Kidney (tissue), 14 donors: ENCODE measurements around the gene PLD4. TPM values are rescaled to one million over a fixed set of nuclear protein-coding genes. Genes with fewer than 3 reads are reported as not detected.

Source experiments
- DNase-seq, 5 donors: peaks; one replicate each; pipeline ENCODE4 v3.0.0-alpha.2; 2013 to 2020
- FAIRE-seq: peaks from 2 replicates; lab custom pipeline; 2012; peaks lifted over from hg19 to GRCh38; lab: Jason Lieb, UNC
- H3K27ac ChIP-seq, 2 donors: one replicate each; pipeline ENCODE4 v1.7.0; 2013; ENCODE audit warnings: low read depth in 2 of 2, low read length in 2 of 2, inconsistent platforms in 1 of 2
- H3K27me3 ChIP-seq: one replicate; pipeline ENCODE4 v1.7.1; 2013; ENCODE audit warnings: low read length, inconsistent platforms; ENCODE audit not compliant: control insufficient read depth, insufficient read depth
- H3K36me3 ChIP-seq, 3 donors: one replicate each; pipeline versions ENCODE4 v1.7.0 to v1.7.1; 2013; ENCODE audit warnings: low read length in 3 of 3, control low read depth in 1 of 3, inconsistent platforms in 1 of 3; ENCODE audit not compliant: insufficient read depth in 3 of 3, control insufficient read depth in 2 of 3
- H3K4me1 ChIP-seq, 3 donors: one replicate each; pipeline versions ENCODE4 v1.7.0 to v1.7.1; 2013; ENCODE audit warnings: low read length in 3 of 3, inconsistent platforms in 1 of 3, low read depth in 1 of 3; ENCODE audit not compliant: control insufficient read depth in 2 of 3, insufficient read depth in 2 of 3
- H3K4me3 ChIP-seq, 3 donors: one replicate each; pipeline versions ENCODE4 v1.7.0 to v1.8.1; 2013; ENCODE audit warnings: low read length in 3 of 3, control low read depth in 1 of 3, inconsistent platforms in 1 of 3
- H3K9ac ChIP-seq, 3 donors: one replicate each; pipeline versions ENCODE4 v1.7.0 to v1.7.1; 2013; ENCODE audit warnings: low read length in 3 of 3, control low read depth in 1 of 3, inconsistent platforms in 1 of 3
- H3K9me3 ChIP-seq, 3 donors: one replicate each; pipeline versions ENCODE4 v1.7.0 to v1.7.1; 2013; ENCODE audit warnings: low read length in 3 of 3, control low read depth in 1 of 3, inconsistent platforms in 1 of 3; ENCODE audit not compliant: control insufficient read depth in 2 of 3, insufficient read depth in 1 of 3
- CTCF ChIP-seq: IDR thresholded peaks from 3 replicates; pipeline ENCODE4 v1.5.1; 2012; ENCODE audit warnings: mild to moderate bottlenecking, moderate library complexity, borderline replicate concordance; ENCODE audit not compliant: insufficient read depth; ENCODE audit errors: extremely low read depth
- intact Hi-C: fragments of 100-400 bp; cut with DNase I; formaldehyde crosslinking; loops from one replicate; pipeline ENCODE4 v1.11.1; 2022
- polyA plus RNA-seq: library from polyadenylated mRNA; stranded (reverse); fragments of 350-450 nt; fragmentation: Illumina TruSeq; extraction: RNeasy Lipid Tissue Mini Kit (QIAGEN cat#74804); gene quantifications from one replicate; pipeline ENCODE4 v1.2.3, GENCODE V29; 2014; ENCODE audit warnings: low read depth, low replicate concordance; ENCODE audit not compliant: insufficient read depth
- total RNA-seq: library from RNA; stranded (reverse); fragmentation: NEBNext Ultra II Directional; extraction: Animal tissue kit (Norgen Biotek cat#: 25700); gene quantifications from one replicate; pipeline ENCODE4 v1.2.1, GENCODE V29; 2021
- donor health status: control.
- donor health status: control.
- donor health status: control.
- donor health status: control.
- donor health status: control.
- donor health status: DM: yes; HTN: yes; CAD: no.
- donor health status: Normal renal cell carcinoma (clear cell type).

Gene PLD4
- total and polyA plus RNA-seq, 2 donors from 2014 or later = 3.2 TPM; not detected in 1

- Histone ChIP-seq H3K27me3 (no peaks in the 10 kb centered on the region), H3K4me3 (no peak overlapping the region), H3K9me3 (no peaks in the 10 kb centered on the region), H3K4me1 (peaks cover 0 to 35% (median 5%) of the 10 kb centered on the region in 3 donors), H3K27ac (no peak overlapping the region), H3K36me3 (no peaks in the 10 kb centered on the region), H3K9ac (no peak overlapping the region)
- intact Hi-C loops = loop anchor here (10.0 kb wide), 1 partner anchor 71 kb away; no protein-coding TSS in a partner anchor
- no peak for TF ChIP-seq CTCF
- FAIRE-seq (no peak), DNase-seq (peak in 3 of 5 donors; percentile 47 to 93 (median 64))
These were observed 48.9 kb downstream of the PLD4 start for GRCh38 chr14:104973385-104974145.

GRCh38 chr14:104974146-104974541 lies 49.5 kb downstream of the PLD4 start:
- Histone ChIP-seq H3K9me3 (no peaks in the 10 kb centered on the region), H3K27me3 (no peaks in the 10 kb centered on the region), H3K4me1 (peaks cover 0 to 34% (median 5%) of the 10 kb centered on the region in 3 donors), H3K36me3 (no peaks in the 10 kb centered on the region), H3K4me3 (no peak overlapping the region), H3K27ac (no peak overlapping the region), H3K9ac (no peak overlapping the region)
- intact Hi-C loops = loop anchor here (10.0 kb wide), 1 partner anchor 71 kb away; no protein-coding TSS in a partner anchor
- FAIRE-seq = no peak
- DNase-seq = peak in 2 of 5 donors; percentile 51 to 73
- no peak for TF ChIP-seq CTCF

- H3K27ac ChIP-seq = no peak overlapping the region
- H3K27me3 ChIP-seq = peaks cover 2% of the 10 kb centered on the region
- no peak overlapping the region for H3K4me3 ChIP-seq
- FAIRE-seq (no peak), DNase-seq (peak in 2 of 5 donors; percentile 47 to 71)
- H3K4me1 ChIP-seq = peaks cover 0 to 34% (median 5%) of the 10 kb centered on the region in 3 donors
- H3K9me3 ChIP-seq = no peaks in the 10 kb centered on the region
- no peaks in the 10 kb centered on the region for H3K36me3 ChIP-seq
- no peak for TF ChIP-seq CTCF
- intact Hi-C loops = loop anchor here (10.0 kb wide), 1 partner anchor 70 kb away; no protein-coding TSS in a partner anchor
- H3K9ac ChIP-seq = no peak overlapping the region
These were observed 50.1 kb downstream of the PLD4 start for GRCh38 chr14:104974665-104975390.
